ENCODE results near the gene GDF7.

GDF7 gene

DNA sequence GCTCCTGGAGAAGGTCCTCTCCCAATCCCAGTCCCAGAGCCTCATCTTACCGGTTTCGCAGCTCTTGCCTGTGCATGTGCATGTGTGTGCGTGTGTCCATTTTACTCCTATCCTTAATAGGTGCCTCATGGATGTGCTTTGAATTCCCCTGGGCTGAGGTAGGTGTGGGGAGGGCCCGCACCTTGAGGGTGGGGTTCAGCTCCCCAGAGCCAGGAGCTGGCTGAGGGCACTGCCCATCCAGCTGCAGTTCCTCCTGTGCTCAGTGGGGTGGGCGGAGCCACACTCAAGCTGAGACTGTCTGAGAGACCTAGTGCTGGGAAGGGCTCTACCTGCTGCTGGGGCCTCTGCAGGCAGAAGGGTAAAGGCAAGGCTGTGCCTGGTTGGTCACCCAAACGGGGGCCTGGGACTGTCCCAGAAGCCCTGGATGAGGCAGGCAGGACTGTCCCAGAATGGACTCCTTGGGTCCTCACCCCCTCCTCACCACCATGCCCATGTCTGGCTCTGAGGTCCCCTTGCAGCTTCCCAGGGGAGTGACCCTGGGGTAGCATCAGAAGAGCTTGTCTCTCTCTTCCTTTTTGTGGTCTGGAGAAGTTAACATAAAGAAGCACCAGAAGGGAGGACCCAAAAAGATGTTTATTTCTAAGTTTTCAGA, 8.9 kb downstream of the GDF7 start:
- no peak for FAIRE-seq

DNA sequence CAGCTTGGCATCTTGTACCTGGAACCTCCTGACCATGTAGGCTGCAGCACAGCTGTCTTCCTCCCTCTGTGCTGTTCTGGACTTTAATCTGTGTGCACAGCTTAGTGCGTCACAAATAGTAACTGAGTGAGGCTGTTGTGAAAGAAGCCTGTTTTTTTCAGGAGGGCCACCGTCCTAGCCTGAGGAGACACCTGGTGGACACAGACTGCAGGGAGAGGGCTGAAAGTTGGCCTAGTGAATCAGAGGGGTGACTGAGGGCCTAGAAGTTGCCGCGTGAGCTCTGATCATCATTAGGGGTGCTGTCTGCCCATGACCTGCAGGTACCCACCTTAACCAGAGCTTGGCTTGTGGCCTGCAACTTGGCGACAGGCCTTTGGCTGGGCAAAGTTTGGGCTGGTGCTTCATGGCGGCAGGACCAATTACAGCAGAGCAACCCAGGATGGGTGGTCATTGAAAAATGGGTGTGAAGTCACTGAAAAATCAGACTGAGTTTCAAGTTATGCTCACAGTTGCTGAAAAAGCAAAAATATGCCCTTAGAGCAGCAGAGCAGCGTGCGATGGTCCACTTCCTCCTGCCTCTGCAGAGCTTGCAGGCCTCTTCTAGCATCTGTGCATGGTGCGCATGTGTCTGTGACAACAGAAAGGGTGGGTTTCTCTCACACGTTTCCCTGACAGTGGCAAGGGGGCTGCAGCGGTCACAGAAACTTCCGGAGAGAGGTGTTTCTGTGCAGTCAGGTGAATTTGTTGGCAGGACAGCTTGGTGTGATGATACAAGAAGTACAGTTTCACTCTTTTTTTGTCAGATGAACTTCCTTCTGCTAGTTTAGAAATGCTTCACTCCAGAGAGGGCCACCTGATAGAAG, 9.6 kb downstream of the GDF7 start:
- FAIRE-seq = no peak

DNA sequence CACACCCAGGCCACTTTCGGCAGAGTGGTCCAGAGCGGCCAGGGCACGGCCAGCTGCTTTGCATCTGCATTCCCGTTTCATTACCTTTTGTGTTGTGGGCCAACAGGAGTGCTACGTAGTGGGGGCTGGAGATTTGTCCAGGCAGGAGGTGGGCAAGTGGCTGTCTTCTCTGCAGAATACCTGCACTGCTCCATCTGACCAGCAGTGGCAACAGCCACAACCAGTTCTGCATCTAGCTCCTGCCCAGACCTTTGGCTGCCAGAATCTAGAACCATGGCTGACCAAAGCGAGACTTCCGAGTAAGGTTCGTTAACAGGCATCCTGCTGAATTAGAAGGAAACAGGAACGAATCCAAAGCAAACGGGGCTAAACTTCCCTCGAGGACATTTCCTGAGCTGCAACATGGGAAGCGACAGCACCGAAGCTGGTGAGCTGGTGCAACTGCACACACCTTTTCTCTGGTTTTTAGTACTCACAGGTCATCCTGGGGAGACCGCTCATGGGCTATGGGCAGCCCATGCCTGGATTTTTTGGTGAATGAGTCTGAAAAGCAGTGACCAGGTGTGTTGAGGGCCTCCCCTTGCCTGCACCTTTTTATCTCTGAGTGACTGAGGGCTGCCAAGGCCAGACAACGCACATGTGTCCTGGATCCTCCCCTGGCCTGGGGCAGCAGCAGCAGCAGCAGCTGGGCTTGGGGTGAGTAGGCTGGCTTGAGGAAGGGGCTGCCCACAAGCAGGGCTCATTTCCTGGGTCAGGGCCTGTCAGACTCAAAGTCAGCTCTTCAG, 10.5 kb downstream of the GDF7 start:
- no peak for FAIRE-seq

- FAIRE-seq = no peak
These were observed 11.1 kb downstream of the GDF7 start for GRCh38 chr2:20678086-20678395.

DNA sequence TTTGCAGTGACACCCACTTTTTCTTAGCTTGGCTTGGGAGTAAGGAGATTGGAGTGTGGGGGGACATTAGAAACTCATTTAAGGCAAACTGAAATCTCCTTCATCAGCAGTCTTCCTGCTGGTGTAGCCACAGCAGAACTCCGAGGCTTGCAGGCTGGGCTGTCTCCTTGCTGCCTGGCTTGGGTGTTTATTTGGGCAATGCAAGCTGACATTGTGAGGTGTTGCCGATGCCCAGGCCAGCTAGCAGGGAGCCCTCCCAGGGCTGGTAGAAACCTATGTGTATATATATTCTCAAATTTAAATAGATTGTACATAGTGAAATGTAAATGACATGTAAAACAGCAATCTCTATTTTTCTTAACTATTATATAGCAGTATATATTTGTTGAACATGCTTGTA, 11.8 kb downstream of the GDF7 start:
- FAIRE-seq = no peak

- FAIRE-seq = no peak
These were observed 13.9 kb downstream of the GDF7 start for GRCh38 chr2:20680744-20681375.

GRCh38 chr2:20682167-20682920, 15.4 kb downstream of the GDF7 start:
- no peak for FAIRE-seq

GRCh38 chr2:20684581-20685063, 17.7 kb downstream of the GDF7 start:
- FAIRE-seq = no peak

GRCh38 chr2:20687260-20687832, 20.4 kb downstream of the GDF7 start:
- no peak for FAIRE-seq

DNA sequence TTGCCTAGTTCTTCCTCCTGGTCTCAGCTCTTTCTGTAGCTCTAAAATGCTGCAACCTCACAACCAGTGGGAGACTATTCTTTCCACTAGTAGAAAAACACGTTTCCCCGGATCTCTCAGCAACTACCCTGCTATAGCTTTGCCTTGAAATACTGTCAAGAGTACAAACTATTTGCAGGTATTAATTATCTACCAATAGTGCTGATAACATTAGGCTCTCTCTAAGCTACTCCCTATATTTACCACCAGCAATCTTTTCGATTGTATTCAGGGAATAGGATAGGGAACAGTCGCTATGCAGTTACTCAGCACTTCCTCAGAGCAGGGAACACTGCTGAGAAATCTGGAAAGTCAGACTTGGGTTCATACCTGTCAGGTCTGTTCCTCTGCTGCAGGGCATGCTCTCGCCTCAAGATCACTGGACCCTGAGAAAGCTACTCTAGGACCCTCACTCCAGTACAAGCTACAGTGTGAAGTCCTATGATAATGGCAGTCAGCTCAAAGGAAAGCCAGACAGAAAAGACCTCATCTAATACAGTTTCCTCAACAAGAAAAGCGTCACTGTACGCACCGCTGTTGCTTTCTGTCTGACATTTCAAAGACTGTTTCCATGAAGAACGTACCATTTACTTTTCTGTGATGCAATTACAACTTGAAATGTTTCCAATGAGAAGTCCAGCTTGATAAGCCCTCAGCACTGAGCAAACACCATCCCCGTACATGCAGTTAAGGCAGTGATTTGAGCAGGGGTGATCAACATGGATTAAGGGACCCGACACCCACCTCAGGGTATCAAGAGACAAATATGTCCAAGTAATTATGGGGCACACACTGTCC, 22.7 kb downstream of the GDF7 start:
- no peak for FAIRE-seq

- FAIRE-seq = no peak
These were observed 24.3 kb downstream of the GDF7 start for GRCh38 chr2:20691076-20691734.

DNA sequence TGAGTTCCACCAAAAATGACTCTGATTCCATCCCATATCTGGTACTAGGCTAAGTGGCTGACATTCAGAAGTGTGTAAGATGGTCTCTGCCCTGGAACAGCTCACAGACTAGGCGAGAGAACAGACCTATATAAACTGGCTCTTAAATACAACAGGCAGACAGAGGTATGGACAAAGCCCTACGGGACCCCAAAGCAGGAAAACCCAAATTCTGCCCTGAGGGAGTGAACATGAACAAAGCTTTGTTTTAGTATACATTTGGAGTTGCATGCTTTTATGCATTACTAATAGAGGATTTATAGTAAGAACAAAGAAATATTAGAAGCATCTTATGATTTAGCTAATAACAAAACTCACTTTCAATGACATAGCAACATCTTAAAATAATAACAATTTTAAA, 25.1 kb downstream of the GDF7 start:
- FAIRE-seq = no peak

DNA sequence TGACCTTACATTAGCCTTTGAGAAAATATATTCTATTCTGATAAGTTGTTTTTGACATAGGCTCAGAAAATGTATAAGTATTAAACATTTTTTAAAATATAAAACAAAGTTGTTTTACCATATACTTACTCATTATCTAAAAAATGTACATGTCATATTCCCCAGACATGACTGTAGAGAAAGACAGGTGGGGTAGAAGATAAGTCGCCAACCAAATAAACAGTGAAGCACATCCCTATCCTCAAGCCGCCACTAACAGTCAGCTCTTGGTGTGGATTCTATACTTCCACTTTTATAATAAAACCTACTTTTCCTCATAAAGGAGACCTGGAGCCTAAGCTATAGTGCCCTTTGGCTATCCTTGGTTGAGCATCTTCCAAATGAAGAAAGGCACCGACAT, 26.4 kb downstream of the GDF7 start:
- FAIRE-seq = no peak

DNA sequence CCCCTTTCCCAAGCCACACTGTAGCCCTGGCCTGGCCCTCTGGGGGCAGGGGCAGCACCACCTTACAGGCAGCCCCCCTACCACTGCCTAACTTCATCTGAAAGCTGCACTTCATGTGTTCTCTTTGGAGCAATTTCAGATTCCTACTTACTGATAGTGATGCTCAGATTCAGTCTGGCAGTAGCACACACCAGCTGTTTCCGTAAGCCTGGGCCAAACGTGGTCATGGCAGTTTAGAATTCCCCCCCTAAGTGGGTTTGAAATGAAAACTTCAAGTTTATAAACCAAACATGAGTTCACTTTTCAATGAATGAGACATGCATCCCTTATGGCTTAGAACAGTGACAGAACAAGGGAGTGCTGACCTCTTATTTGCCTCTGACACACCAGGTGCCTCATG, 29.4 kb downstream of the GDF7 start:
- no peak for FAIRE-seq

DNA sequence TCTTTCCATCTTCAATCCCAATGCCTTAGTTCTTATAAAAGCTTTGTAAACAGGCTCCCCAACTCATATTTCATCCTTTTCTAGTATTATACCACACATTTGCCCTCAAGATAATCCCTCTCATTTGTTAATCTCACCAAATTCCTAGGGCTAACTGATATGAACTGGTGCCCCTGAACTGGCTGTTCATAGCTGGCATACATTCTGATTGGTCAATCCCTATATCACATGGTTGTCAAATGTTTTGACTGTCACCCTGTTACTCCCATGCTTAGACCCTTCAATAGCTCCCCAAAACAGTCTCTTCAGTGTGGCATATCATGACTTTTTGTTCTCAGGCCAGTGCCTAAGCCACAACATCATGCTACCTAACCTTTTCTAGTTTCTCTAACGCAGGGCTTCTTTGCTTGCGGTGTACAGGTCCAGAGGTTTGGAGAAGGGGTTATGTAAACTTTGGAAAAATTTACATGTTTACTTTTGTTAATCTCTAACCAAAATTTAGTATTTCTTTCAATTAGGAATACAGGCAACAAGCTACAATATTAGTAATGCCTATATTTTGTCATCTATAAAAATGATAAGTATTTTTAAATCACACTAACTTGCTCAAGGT, 30.5 kb downstream of the GDF7 start:
- FAIRE-seq = no peak

DNA sequence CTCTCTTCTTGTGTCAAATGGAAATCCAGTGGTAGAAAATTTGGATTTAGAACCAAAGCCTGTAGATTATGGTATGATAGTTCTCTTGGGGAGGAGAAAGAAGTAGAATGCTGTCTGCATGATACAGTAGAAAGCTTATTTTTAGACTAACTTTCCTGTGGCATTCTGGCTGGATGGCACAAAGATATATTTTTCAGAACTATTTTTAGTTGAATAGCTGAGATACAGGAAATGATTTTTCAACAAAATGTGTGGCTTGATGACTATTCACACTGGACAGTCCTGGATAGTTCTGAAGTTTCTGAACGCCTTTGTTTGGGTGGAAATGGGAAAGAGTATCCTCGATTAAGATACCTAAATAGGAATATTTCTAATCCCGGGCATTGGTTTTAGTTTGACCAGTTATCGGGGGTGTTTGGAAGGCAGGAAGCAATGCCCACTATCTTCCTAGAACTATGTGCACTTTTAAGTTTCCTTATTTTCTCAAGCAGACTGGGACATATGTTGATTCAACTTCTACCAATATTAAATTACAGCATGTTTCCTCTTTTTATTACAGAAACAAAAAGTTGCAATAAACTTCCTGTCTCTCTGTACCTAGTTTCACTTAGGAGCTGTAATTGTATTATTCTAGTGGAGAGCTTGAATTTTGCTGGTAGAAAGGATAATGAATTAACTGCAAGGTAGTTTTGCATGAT, 32.1 kb downstream of the GDF7 start:
- FAIRE-seq = no peak

GRCh38 chr2:20702563-20702962, 35.6 kb downstream of the GDF7 start:
- FAIRE-seq = peak; percentile 50

DNA sequence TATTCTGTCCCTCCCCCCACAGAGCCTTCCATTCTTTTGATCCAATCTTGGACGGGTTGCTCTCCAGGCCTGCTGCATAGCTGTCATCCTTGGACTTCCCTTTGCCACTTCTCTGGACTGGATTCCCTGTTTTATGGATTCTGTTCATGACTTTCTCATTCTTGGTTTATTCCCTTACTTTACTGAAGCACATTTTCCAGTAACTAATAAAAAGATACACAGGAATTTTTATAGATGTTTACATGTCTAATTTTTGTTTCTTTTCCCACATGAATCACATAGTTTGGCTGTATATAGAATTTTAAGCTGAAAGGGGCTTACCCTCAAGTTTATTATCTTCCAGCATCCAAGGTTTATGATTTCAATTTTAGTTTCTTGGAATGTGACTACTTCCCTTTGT, 37.9 kb downstream of the GDF7 start:
- peak; percentile 23 for FAIRE-seq

GRCh38 chr2:20706217-20706616, 39.3 kb downstream of the GDF7 start:
- no peak for FAIRE-seq
